GM13977 (cell line): Measurements from ENCODE around the gene STARD13.

Experiments
- DNase-seq: peaks from one replicate; pipeline ENCODE4 v3.0.0; 2012; ENCODE audit warnings: low spot score
- in situ Hi-C: fragments of 300-500 bp; cut with MboI; formaldehyde crosslinking; loops from one replicate; pipeline ENCODE4 v1.12.0; 2022; ENCODE audit warnings: low sequenced_read_pairs, low pct_unique_long_range_greater_than_20kb, mixed read lengths, inconsistent platforms; ENCODE audit not compliant: unreplicated experiment
- TF ChIP-seq, protein P1 (sequence below): IDR thresholded peaks from 2 replicates; pipeline ENCODE4 v1.5.1; 2012; ENCODE audit warnings: mild to moderate bottlenecking, control low read depth; ENCODE audit not compliant: insufficient read depth; ENCODE audit errors: extremely low read depth, missing control alignments

The STARD13 gene

DNA sequence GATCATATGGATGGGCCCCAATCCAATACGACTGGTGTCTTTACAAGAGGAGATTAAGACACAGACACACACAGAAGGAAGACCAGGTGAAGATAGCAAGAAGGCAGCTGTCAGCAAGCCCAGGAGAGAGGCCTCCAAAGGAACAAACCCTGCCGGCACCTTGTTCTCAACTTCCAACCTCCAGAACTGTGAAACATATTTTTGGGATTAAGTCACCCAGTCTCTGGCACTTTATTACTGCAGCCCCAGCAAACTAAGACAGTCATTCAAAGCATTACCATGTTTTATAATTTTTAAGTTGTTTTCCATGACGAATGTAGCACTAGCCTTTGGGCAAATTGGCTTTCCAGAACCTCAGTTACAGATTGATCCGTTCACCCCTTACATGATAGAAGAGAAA lies 11.3 kb downstream of the STARD13 start:
- in situ Hi-C loops: no loop called here
- DNase-seq: no peak
- TF ChIP-seq, protein P1, sequence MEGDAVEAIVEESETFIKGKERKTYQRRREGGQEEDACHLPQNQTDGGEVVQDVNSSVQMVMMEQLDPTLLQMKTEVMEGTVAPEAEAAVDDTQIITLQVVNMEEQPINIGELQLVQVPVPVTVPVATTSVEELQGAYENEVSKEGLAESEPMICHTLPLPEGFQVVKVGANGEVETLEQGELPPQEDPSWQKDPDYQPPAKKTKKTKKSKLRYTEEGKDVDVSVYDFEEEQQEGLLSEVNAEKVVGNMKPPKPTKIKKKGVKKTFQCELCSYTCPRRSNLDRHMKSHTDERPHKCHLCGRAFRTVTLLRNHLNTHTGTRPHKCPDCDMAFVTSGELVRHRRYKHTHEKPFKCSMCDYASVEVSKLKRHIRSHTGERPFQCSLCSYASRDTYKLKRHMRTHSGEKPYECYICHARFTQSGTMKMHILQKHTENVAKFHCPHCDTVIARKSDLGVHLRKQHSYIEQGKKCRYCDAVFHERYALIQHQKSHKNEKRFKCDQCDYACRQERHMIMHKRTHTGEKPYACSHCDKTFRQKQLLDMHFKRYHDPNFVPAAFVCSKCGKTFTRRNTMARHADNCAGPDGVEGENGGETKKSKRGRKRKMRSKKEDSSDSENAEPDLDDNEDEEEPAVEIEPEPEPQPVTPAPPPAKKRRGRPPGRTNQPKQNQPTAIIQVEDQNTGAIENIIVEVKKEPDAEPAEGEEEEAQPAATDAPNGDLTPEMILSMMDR: no peak

DNA sequence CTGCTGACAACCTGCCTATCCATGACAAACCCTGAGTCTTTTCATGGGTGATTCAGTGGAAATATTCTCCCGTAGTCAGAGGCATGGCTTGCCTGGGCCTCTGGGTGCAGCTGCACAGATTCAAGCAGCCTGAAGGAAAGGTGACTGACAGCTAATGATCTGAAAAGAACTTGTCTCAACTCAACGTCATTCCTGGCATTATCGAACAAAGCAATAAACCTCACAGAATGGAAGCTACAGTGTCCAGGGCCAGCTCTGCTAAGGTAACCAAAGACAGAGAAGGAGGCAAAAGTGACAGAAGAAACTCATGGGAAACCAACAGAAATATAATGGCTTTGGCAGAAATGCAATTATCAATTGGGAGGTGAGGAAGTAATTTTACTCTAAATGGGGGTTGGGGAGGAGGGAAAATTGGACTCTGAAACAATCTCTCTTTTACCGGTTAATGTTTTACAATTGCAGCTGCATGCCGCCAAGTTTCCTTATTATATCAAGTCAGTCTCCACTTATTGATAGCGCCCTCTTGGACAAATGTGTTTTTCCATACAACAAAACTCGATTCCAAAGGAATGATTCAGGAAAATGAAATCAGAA lies 12.9 kb downstream of the STARD13 start:
- TF ChIP-seq, protein P1: no peak
- no peak for DNase-seq
- in situ Hi-C loops: no loop called here

DNA sequence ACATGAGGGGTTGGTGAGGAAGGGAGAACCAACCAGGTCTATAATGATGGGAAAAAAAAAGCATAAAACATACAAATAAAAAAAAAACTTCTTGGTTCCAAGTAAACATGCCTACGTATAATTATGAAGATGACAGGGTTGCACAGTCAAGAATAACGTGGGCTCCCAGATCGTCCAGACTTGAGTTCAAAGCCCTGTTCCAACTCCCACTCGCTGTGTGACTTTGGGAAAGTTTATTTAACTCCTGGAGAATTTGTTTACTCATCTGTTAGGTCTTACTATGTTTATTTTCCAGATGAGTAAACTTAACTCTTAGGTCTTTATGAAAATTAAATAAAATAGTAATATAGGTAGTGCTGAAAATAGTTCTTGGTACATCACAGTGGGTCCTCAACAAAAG lies 13.8 kb downstream of the STARD13 start:
- no peak for DNase-seq
- TF ChIP-seq, protein P1: no peak
- in situ Hi-C loops: no loop called here

DNA sequence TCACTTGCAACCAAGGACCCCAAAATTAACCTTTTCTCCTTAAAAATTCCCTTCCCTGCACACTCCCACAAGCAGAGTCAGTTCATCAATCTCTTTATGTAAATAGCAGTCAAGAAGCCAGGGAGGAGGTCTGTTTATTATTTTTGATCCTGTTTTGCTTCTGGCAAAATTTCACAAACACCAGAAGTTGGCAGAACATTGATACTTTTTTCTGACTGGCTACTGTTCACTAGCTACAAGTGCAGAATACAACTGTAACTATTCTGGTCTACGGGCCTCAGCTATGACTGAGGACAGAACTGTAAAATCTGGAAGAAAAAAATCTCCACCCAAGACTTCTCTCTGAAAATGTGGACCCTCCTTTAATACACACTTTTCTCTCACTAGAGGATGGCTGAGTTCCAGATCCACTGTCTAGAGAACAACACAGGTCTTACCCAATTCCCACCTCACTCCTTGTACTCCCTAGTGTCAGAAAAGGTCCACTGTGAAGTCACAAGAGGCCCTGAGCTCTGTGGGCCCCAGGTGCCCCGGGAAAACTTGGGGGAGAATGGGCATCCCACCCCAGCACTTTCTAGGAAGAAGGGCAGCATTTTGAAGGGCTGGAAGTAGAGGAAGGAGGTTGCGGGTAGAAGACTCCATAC lies 14.5 kb downstream of the STARD13 start:
- TF ChIP-seq, protein P1: no peak
- DNase-seq: no peak
- in situ Hi-C loops: no loop called here

DNA sequence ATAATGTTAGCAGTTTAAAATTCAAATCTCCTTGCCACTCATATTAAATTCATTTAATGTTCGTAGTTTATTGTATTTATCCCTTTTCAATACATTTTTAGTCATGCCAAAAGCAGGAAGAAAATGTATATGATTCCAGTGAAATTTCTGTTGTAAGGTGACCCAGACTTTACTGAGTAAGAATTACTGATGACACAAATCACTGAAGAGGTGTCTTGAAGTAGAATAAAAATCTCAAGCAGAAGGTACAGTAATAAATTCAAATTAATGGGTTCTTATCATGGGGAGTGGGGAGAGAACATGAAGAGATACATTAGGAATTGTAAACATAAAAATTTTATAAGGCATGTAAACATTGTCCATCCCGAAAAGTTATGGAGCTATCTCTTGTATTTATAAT lies 19.9 kb downstream of the STARD13 start:
- in situ Hi-C loops: no loop called here
- DNase-seq: no peak
- TF ChIP-seq, protein P1: no peak

DNA sequence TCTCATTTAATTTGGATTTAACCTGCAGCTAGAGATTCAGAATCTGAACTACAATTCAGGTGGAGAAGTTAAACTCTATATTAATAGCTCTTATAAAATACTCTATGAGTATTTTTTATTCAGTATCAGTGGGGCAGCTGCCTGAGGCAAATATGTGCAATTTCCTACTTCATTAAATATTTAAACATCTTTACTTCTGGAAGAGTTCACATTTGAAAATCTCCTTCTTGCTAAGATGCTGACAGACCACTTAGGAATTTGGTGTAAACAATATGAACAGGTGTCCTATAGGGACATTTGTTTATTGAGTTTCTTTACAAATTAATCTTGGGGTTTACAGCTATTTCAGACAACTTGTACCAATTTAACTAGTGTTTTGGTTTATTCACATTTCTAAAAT lies 20.4 kb downstream of the STARD13 start:
- TF ChIP-seq, protein P1: no peak
- in situ Hi-C loops: no loop called here
- no peak for DNase-seq

DNA sequence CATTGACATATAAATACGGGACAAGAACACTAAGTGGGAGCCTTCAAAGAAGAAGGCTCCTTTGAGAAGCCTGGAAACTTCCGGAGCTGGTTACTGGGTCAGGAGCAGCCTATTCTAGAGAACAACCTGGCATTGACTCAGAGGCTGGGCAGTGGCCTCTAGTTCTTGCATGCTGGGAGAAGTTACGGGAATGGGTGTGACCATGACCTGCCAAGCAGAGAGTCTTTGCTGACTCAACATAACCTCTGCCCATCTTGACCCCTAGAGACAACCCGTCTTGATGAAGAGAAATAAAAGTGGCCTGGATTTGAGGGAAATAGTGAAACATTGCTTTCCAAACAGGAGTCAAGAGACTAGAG lies 21.0 kb downstream of the STARD13 start:
- TF ChIP-seq, protein P1: no peak
- in situ Hi-C loops: no loop called here

More for the DNA sequence above, 21.0 kb downstream of the STARD13 start:
- DNase-seq: no peak
